Kidney (tissue), 14 donors: Measurements from ENCODE around the gene RHCE. TPM values are rescaled to one million over a fixed set of nuclear protein-coding genes. Genes with fewer than 3 reads are reported as not detected.
A peak's percentile ranks its signal among the peaks of the same experiment; 100 is the strongest.
"Not testable (repeated sequence)": the region's sequence is repeated elsewhere in the genome, so short reads cannot be mapped to it uniquely, and the experiment has no call there.

ENCODE experiments used
- DNase-seq, 5 donors: peaks; one replicate each; pipeline ENCODE4 v3.0.0-alpha.2; 2013 to 2020
- FAIRE-seq: peaks from 2 replicates; lab custom pipeline; 2012; peaks lifted over from hg19 to GRCh38; lab: Jason Lieb, UNC
- H3K27ac ChIP-seq, 2 donors: one replicate each; pipeline ENCODE4 v1.7.0; 2013; ENCODE audit warnings: low read depth in 2 of 2, low read length in 2 of 2, inconsistent platforms in 1 of 2
- H3K27me3 ChIP-seq: one replicate; pipeline ENCODE4 v1.7.1; 2013; ENCODE audit warnings: low read length, inconsistent platforms; ENCODE audit not compliant: control insufficient read depth, insufficient read depth
- H3K36me3 ChIP-seq, 3 donors: one replicate each; pipeline versions ENCODE4 v1.7.0 to v1.7.1; 2013; ENCODE audit warnings: low read length in 3 of 3, control low read depth in 1 of 3, inconsistent platforms in 1 of 3; ENCODE audit not compliant: insufficient read depth in 3 of 3, control insufficient read depth in 2 of 3
- H3K4me1 ChIP-seq, 3 donors: one replicate each; pipeline versions ENCODE4 v1.7.0 to v1.7.1; 2013; ENCODE audit warnings: low read length in 3 of 3, inconsistent platforms in 1 of 3, low read depth in 1 of 3; ENCODE audit not compliant: control insufficient read depth in 2 of 3, insufficient read depth in 2 of 3
- H3K4me3 ChIP-seq, 3 donors: one replicate each; pipeline versions ENCODE4 v1.7.0 to v1.8.1; 2013; ENCODE audit warnings: low read length in 3 of 3, control low read depth in 1 of 3, inconsistent platforms in 1 of 3
- H3K9ac ChIP-seq, 3 donors: one replicate each; pipeline versions ENCODE4 v1.7.0 to v1.7.1; 2013; ENCODE audit warnings: low read length in 3 of 3, control low read depth in 1 of 3, inconsistent platforms in 1 of 3
- H3K9me3 ChIP-seq, 3 donors: one replicate each; pipeline versions ENCODE4 v1.7.0 to v1.7.1; 2013; ENCODE audit warnings: low read length in 3 of 3, control low read depth in 1 of 3, inconsistent platforms in 1 of 3; ENCODE audit not compliant: control insufficient read depth in 2 of 3, insufficient read depth in 1 of 3
- CTCF ChIP-seq: IDR thresholded peaks from 3 replicates; pipeline ENCODE4 v1.5.1; 2012; ENCODE audit warnings: mild to moderate bottlenecking, moderate library complexity, borderline replicate concordance; ENCODE audit not compliant: insufficient read depth; ENCODE audit errors: extremely low read depth
- intact Hi-C: fragments of 100-400 bp; cut with DNase I; formaldehyde crosslinking; loops from one replicate; pipeline ENCODE4 v1.11.1; 2022
- polyA plus RNA-seq: library from polyadenylated mRNA; stranded (reverse); fragments of 350-450 nt; fragmentation: Illumina TruSeq; extraction: RNeasy Lipid Tissue Mini Kit (QIAGEN cat#74804); gene quantifications from one replicate; pipeline ENCODE4 v1.2.3, GENCODE V29; 2014; ENCODE audit warnings: low read depth, low replicate concordance; ENCODE audit not compliant: insufficient read depth
- total RNA-seq: library from RNA; stranded (reverse); fragmentation: NEBNext Ultra II Directional; extraction: Animal tissue kit (Norgen Biotek cat#: 25700); gene quantifications from one replicate; pipeline ENCODE4 v1.2.1, GENCODE V29; 2021
- donor health status: control.
- donor health status: control.
- donor health status: control.
- donor health status: control.
- donor health status: control.
- donor health status: DM: yes; HTN: yes; CAD: no.
- donor health status: Normal renal cell carcinoma (clear cell type).

The RHCE gene
- total and polyA plus RNA-seq, 2 donors from 2014 or later: 0.44 to 1.3 TPM

GRCh38 chr1:25338188-25338981, 82.2 kb downstream of the RHCE start, which contains the start of gene TMEM50A:
Gene TMEM50A (plus strand): TSS chr1:25338334. CDS start chr1:25340487, 2,153 bp downstream.
- Histone ChIP-seq H3K9ac (peak within 1 kb of the TSS; percentile 72 to 88 (median 77)), H3K4me1 (peaks cover 0 to 3% (median 0%) of the 10 kb centered on the region in 3 donors), H3K27ac (peak within 1 kb of the TSS; percentile 94), H3K27me3 (no peaks in the 10 kb centered on the region), H3K9me3 (no peaks in the 10 kb centered on the region), H3K4me3 (peak within 1 kb of the TSS; percentile 83 to 92 (median 88)), H3K36me3 (peaks cover 0 to 2% (median 0%) of the 10 kb centered on the region in 3 donors)
- intact Hi-C loops: no loop called here
- FAIRE-seq (no peak), DNase-seq (peak; percentile 93 to 96 (median 95))
- no peak for TF ChIP-seq CTCF

GRCh38 chr1:25337483-25338187, 83.0 kb downstream of the RHCE start:
- Histone ChIP-seq H3K9ac (peak overlapping the region in 1 of 3 donors; percentile 88), H3K4me3 (peak overlapping the region; percentile 56 to 88 (median 70)), H3K27ac (peak overlapping the region; percentile 57 to 94)
- FAIRE-seq, H3K36me3 ChIP-seq, H3K27me3 ChIP-seq, intact Hi-C loops, H3K4me1 ChIP-seq, H3K9me3 ChIP-seq: not testable (repeated sequence)
- DNase-seq: peak; percentile 8 to 69 (median 15)

- not testable (repeated sequence) for H3K36me3 ChIP-seq, FAIRE-seq, H3K27ac ChIP-seq
Observed at GRCh38 chr1:25336922-25337354, 83.7 kb downstream of the RHCE start.

GRCh38 chr1:25329950-25330349, 90.7 kb downstream of the RHCE start:
- H3K27me3 ChIP-seq, H3K4me1 ChIP-seq, H3K4me3 ChIP-seq, H3K9ac ChIP-seq, FAIRE-seq, H3K9me3 ChIP-seq, intact Hi-C loops, H3K36me3 ChIP-seq, H3K27ac ChIP-seq: not testable (repeated sequence)
- DNase-seq: peak in 1 of 5 donors; percentile 34

More at GRCh38 chr1:25336922-25337354, 83.7 kb downstream of the RHCE start:
- Histone ChIP-seq H3K4me3 (peak overlapping the region; percentile 76 to 92 (median 88)), H3K9ac (peak overlapping the region; percentile 40 to 79 (median 48))
- peak; percentile 8 for TF ChIP-seq CTCF
- H3K27me3 ChIP-seq, intact Hi-C loops, H3K4me1 ChIP-seq, H3K9me3 ChIP-seq: not testable (repeated sequence)
- peak in 3 of 5 donors; percentile 13 to 78 (median 13) for DNase-seq

- intact Hi-C loops, FAIRE-seq, H3K27me3 ChIP-seq, H3K9me3 ChIP-seq, H3K9ac ChIP-seq, H3K4me1 ChIP-seq, H3K27ac ChIP-seq, H3K4me3 ChIP-seq, H3K36me3 ChIP-seq, DNase-seq: not testable (repeated sequence)
Observed at GRCh38 chr1:25329336-25329735, 91.3 kb downstream of the RHCE start.

GRCh38 chr1:25328791-25329185, 91.8 kb downstream of the RHCE start:
- FAIRE-seq, H3K36me3 ChIP-seq, H3K4me3 ChIP-seq, H3K9ac ChIP-seq, H3K4me1 ChIP-seq, H3K27ac ChIP-seq, H3K9me3 ChIP-seq, H3K27me3 ChIP-seq, intact Hi-C loops, DNase-seq: not testable (repeated sequence)
